Activated CD4-positive, CD25-positive, alpha-beta regulatory T cell treated with anti-CD3 and anti-CD28 coated beads, Interleukin-2, amount 50 U/mL, for 16 hours (primary cell): ENCODE data around the gene PRRT1.
A peak's percentile ranks its signal among the peaks of the same experiment; 100 is the strongest.
"Not testable (repeated sequence)": the region's sequence is repeated elsewhere in the genome, so short reads cannot be mapped to it uniquely, and the experiment has no call there.

Source experiments
- DNase-seq: peaks from one replicate; pipeline ENCODE4 v3.0.0-alpha.2; 2020; ENCODE audit warnings: low read depth, low spot score

Gene PRRT1

DNA sequence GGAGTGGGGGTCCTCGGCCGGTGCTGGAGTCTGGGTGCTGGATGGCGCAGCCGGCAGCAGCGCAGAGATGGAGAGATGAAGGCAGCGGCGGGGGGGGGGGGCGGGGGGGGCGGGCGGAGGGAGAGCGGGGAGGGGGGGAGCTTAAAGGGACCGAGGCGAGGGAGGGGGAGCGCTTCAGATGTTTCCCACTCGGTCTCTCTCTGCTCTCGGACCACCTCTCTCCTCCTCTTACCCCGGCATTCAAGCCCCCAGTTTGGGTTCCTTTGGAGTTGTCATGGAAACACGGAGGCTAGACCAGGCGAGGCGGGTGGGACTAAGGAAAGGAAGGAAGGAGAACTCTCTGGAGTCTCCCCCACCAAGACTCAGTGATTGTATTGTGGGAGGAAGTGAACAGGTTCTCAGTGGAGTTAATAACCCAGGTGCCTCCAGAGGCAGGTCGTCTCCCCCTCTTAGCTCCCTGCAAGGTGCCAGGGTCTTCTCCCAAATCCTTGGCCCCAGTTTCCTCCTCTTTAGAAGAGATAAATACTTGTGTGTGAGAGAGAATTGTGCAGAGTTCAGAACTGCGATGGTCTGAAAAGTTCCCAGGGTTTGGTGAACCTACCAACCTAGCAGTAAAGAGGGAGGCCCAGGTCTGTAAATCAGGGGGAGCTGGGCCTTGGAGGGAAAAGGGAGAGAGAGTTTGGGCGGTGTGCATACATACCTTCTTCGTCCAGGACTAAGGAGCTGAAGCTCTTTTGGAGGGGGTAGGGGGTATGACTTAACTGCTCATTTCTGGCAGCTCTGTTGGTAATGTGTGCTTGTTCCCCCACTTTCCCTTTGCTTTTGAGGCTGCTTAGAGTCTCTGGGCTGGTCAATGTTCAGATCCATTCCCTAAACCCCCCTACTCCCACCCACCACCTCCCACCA lies at the start of gene PRRT1:
PRRT1 (minus strand) TSS at position 77 of the 906 bp plus-strand sequence. CDS start 112 bp downstream, outside the sequence.
- DNase-seq: no peak

- DNase-seq: no peak
These were observed 49.2 kb upstream of the PRRT1 start for GRCh38 chr6:32200711-32201475.

DNA sequence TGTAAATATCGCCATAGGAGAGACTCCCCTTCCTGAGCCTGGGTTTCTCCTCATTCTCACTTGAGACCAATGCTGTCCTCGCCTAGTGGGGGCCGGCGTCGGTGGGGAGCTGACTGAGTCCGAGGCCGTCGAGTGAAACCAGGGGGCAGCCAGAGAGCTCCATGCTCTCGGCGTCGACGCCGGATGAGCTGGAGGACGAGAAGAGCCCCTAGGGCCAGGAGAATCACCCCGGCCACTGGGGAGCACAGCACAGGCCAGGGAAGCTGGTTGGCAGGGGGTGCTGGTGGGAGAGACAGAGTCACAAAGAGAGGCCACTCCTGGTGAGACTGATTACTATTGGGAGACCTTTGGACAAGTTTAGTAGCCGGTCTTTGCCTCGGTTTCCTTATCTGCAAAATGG lies 47.1 kb upstream of the PRRT1 start:
- no peak for DNase-seq

GRCh38 chr6:32198345-32198696 lies 46.6 kb upstream of the PRRT1 start:
- DNase-seq: no peak

- DNase-seq: no peak
These were observed 45.2 kb upstream of the PRRT1 start for GRCh38 chr6:32196682-32197616.

DNA sequence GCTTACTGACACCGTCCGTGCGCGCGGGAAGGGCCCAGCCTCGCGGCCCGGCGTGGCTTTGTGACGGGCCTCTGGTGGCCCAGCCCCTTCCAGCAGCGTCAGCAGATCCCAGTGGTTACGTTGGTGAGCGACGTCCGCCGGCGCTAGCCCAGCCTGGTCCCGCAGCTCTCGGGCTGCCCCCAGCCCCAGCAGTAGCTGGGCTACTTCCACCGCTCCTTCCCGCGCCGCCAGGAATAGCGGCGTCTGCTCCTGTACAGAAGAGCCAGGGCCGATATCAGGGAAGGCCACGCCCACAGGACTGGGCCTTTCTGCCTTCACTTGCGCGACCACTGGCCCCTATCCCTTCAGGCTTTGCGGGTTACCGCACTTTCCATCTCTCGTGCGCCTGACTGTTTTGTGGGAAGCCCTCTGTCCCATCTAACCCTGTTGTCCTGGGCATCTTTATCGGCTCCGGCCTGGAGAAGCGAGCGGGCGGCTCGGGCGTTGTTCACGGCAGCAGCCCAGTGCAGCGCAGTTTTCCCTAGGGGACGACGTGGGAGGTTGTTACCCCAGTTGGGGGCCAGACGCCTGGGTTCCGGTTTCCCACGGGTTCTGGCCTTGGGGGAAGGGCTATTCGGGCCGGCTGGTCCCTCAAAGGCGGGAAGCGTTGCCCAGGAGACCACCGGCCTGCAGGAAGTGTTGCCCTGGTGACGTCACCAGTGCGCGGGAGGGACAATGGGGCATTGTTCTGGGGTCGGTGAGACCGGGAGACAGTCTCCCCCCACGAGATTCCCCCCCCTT lies 44.4 kb upstream of the PRRT1 start:
- no peak for DNase-seq

GRCh38 chr6:32195652-32195901 lies 43.8 kb upstream of the PRRT1 start:
- peak; percentile 99 for DNase-seq

- no peak for DNase-seq
These were observed 43.3 kb upstream of the PRRT1 start for GRCh38 chr6:32194825-32195651.

GRCh38 chr6:32194388-32194787 lies 42.6 kb upstream of the PRRT1 start:
- no peak for DNase-seq

GRCh38 chr6:32193096-32193495 lies 41.4 kb upstream of the PRRT1 start:
- DNase-seq: not testable (repeated sequence)

GRCh38 chr6:32192608-32193039 lies 40.9 kb upstream of the PRRT1 start, which contains the start of gene GPSM3:
Gene GPSM3 (minus strand): TSS chr6:32192643. CDS start chr6:32192513, 130 bp downstream.
- DNase-seq: no peak

- no peak for DNase-seq
These were observed 40.2 kb upstream of the PRRT1 start for GRCh38 chr6:32191696-32192607.

DNA sequence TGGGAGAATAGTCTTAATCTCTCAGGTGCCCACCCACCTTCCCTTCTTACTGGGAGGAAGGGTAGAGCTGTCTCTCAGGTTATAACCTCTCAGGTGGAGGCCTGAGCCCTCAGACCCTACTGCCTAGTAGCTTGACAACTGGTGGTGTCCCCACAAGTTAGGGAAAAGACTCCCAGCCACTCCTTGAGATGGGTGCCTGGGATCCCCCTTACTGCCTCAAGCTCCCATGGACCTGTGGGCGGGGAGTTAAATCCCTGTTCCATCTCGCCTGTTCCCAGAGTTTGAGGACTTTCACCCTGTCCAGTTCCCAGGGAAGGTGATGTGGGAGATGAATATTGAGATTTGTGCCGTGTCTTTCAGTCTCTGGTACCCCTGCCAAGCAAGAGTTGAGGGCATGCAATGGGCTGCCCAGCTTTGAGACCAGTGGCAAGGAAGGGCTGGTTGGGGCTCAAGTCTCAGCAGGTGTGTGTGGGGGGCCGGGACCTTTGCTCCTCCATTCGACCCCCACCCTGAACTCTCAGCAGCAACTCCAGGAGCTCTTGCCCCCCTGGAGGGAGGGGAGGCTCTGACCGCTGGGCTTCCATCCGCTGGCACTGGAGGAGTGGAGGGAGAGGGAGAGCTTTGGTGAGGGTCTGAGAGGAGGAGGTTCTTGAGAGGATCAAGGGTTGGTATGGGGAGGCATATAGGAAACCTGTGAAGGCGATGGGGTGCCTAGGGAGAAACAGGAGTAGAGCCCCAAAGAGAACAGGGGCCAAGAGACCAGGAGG lies 39.4 kb upstream of the PRRT1 start:
- no peak for DNase-seq

DNA sequence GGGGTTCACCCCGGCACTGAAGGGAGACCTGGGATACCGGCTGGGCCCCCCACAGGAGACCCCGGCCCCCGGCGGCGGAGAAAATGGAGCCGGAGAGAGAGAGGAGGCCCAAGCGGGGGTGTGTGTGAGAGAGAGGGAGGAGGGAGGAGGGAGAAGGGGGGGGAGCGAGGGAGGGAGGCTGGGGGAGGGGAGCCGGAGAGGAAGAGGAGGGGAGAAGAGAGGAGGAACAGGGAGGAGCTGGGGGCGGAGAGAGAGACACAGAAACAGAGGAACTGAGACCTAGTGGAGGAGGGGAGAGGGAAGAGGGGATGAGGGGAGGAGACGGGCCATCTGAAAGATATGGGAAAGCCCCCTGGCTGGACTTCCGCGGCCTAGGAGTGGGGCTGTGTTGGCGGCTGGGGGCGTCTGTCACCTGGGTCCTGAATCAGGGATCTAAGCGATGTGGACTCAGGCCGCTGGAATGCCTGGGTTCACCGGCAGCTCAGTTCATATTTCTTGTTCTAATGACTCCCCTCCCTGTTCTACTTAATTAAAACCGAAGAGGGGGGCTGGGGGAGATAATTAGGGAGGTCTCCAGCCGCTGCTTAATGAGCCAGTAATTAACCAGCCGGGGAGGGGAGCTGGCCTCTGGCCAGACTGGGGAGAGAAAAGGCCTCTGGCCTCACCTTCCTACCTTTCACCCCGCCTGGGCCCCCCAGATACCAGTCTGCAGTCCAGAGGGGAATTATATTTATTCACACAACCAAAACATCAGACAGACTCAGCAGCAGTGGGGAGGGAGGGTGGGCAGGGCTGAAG lies 38.5 kb upstream of the PRRT1 start, which contains the start of gene PBX2:
PBX2 (minus strand) TSS at position 149 of the 798 bp plus-strand sequence. CDS start 287 bp downstream, outside the sequence.
- peak; percentile 62 for DNase-seq

GRCh38 chr6:32189742-32190053 lies 38.0 kb upstream of the PRRT1 start:
- DNase-seq: no peak

GRCh38 chr6:32189069-32189741 lies 37.5 kb upstream of the PRRT1 start:
- no peak for DNase-seq
